Loucy (cell line): ENCODE results near the gene CPOX.

ENCODE experiments used
- H2AFZ ChIP-seq: fragments of 200-600 bp; sonication (generic); 2 replicates; pipeline ENCODE4 v1.6.0; 2016; ENCODE audit warnings: antibody characterized with exemption, mild to moderate bottlenecking, low read length, moderate library complexity
- H3F3A ChIP-seq: fragments of 200-600 bp; 2 replicates; pipeline ENCODE4 v1.6.0; 2016; ENCODE audit warnings: antibody characterized with exemption, low read depth, mild to moderate bottlenecking
- H3K27me3 ChIP-seq: fragments of 200-600 bp; sonication (generic); 2 replicates; pipeline ENCODE4 v1.6.1; 2014; ENCODE audit warnings: low read length, mild to moderate bottlenecking; ENCODE audit not compliant: insufficient read depth, poor library complexity, severe bottlenecking
- H3K36me3 ChIP-seq: fragments of 200-600 bp; sonication (generic); 2 replicates; pipeline ENCODE4 v1.6.1; 2016; ENCODE audit warnings: low read length; ENCODE audit not compliant: insufficient read depth
- H3K4me1 ChIP-seq: fragments of 200-600 bp; sonication (generic); 2 replicates; pipeline ENCODE4 v1.5.1; 2014; ENCODE audit warnings: low read length, mild to moderate bottlenecking; ENCODE audit not compliant: insufficient read depth, poor library complexity, severe bottlenecking
- H3K4me2 ChIP-seq: fragments of 200-600 bp; sonication (generic); 2 replicates; pipeline ENCODE4 v1.6.0; 2014; ENCODE audit warnings: antibody characterized with exemption, low read length, low read depth, mild to moderate bottlenecking; ENCODE audit not compliant: poor library complexity, severe bottlenecking
- H3K4me3 ChIP-seq: fragments of 200-600 bp; sonication (generic); 2 replicates; pipeline ENCODE4 v1.5.1; 2014; ENCODE audit warnings: low read length, mild to moderate bottlenecking, mixed read lengths; ENCODE audit not compliant: poor library complexity, severe bottlenecking
- H3K79me2 ChIP-seq: fragments of 200-600 bp; sonication (generic); 2 replicates; pipeline ENCODE4 v1.6.1; 2014; ENCODE audit warnings: low read length; ENCODE audit not compliant: insufficient read depth
- H3K9ac ChIP-seq: fragments of 200-600 bp; sonication (generic); 2 replicates; pipeline ENCODE4 v1.6.0; 2014; ENCODE audit warnings: mild to moderate bottlenecking, low read depth, low read length, moderate library complexity; ENCODE audit not compliant: poor library complexity, severe bottlenecking
- H3K9me2 ChIP-seq: fragments of 200-600 bp; sonication (generic); replicated peaks from 2 replicates; pipeline ENCODE4 v1.6.1; 2016; ENCODE audit warnings: low read depth, low read length, mixed read lengths
- H3K9me3 ChIP-seq: fragments of 200-600 bp; sonication (generic); 2 replicates; pipeline ENCODE4 v1.6.1; 2014; ENCODE audit warnings: mild to moderate bottlenecking, antibody characterized with exemption, low read length, low read depth; ENCODE audit not compliant: insufficient read depth
- H4K20me1 ChIP-seq: fragments of 200-600 bp; sonication (generic); 2 replicates; pipeline ENCODE4 v1.6.0; 2014; ENCODE audit warnings: antibody characterized with exemption, low read length, mild to moderate bottlenecking; ENCODE audit not compliant: insufficient read depth, poor library complexity, severe bottlenecking
- EZH2phosphoT487 ChIP-seq: fragments of 200-600 bp; IDR thresholded peaks from 2 replicates; pipeline ENCODE4 v1.6.1; 2018; ENCODE audit warnings: antibody characterized with exemption, mild to moderate bottlenecking, moderate library complexity, borderline replicate concordance
- TF ChIP-seq, protein P1 (sequence below): fragments of 200-600 bp; sonication (generic); conservative IDR thresholded peaks from 2 replicates; pipeline ENCODE4 v1.5.1; 2014; ENCODE audit warnings: mild to moderate bottlenecking, antibody characterized with exemption, low read length

The CPOX gene

DNA sequence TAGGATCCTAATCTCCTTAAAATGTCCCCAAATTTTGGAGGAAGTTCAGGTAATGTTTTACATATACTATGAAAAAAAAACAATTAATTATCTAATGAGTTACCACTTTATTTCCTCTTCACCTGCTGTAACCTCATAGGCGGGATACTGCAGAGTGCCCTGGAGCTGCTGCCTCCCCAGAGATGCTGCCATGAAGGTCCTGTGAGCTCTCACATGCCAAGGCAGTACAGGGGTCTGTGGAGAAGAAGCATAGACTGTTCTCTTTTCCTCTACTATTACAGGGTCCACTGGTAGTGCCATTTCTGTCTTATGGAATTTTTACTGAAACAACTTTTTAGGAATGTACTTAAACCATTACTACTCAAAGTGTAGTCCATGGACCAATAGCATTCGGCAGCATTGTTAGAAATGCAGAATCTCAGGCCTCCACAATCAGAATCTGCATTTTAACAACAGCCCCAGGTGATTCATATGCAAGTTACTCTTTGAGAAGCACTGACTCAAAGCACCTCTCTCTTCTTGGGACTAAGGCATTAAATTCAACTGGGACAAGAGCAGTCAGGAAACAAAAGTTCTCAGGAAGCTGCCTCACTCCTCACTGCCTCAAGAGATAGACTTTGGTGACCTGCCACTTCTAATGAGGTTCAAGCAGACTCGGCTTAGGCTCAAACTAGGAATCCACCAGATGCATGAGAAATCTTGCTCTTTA is 30.3 kb upstream of the CPOX start:
- Histone ChIP-seq H3K4me3 (no peak overlapping the region), H3K79me2 (no peaks in the 10 kb centered on the region), H3K9me2 (no peaks in the 10 kb centered on the region), H4K20me1 (no peaks in the 10 kb centered on the region), H3K36me3 (no peaks in the 10 kb centered on the region), H3K9ac (no peak overlapping the region), H2AFZ (no peak overlapping the region), H3K4me2 (no peak overlapping the region), H3F3A (no peaks in the 10 kb centered on the region), H3K9me3 (no peaks in the 10 kb centered on the region), H3K27me3 (no peaks in the 10 kb centered on the region), H3K4me1 (no peaks in the 10 kb centered on the region)
- no peak for TF ChIP-seq EZH2phosphoT487
- TF ChIP-seq, protein P1, sequence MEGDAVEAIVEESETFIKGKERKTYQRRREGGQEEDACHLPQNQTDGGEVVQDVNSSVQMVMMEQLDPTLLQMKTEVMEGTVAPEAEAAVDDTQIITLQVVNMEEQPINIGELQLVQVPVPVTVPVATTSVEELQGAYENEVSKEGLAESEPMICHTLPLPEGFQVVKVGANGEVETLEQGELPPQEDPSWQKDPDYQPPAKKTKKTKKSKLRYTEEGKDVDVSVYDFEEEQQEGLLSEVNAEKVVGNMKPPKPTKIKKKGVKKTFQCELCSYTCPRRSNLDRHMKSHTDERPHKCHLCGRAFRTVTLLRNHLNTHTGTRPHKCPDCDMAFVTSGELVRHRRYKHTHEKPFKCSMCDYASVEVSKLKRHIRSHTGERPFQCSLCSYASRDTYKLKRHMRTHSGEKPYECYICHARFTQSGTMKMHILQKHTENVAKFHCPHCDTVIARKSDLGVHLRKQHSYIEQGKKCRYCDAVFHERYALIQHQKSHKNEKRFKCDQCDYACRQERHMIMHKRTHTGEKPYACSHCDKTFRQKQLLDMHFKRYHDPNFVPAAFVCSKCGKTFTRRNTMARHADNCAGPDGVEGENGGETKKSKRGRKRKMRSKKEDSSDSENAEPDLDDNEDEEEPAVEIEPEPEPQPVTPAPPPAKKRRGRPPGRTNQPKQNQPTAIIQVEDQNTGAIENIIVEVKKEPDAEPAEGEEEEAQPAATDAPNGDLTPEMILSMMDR: no peak

DNA sequence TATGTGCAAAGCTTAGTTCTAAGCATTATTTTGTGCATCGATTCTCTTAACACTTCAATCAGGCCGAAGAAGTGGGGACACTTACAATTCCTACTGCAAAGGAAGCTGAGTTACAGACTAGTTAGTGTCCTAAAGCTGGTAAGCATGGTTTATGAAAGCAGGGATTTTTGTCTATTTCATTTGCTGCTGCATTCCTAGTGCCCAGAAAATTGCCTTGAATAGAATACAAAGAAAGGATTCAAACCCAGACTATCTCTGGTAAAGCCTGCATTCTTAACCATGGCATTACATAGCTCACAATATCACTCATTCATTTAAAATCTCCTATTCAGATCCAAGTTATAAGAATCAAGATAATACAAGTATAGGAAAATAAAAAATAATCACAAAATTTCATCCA is 24.4 kb upstream of the CPOX start:
- no peak overlapping the region for H3K9ac ChIP-seq
- H3K4me3 ChIP-seq: no peak overlapping the region
- TF ChIP-seq, protein P1: no peak
- no peak for TF ChIP-seq EZH2phosphoT487
- H4K20me1 ChIP-seq: no peaks in the 10 kb centered on the region
- H3K36me3 ChIP-seq: no peaks in the 10 kb centered on the region
- no peaks in the 10 kb centered on the region for H3K4me1 ChIP-seq
- no peak overlapping the region for H3K4me2 ChIP-seq
- H3K79me2 ChIP-seq: no peaks in the 10 kb centered on the region
- H3F3A ChIP-seq: no peaks in the 10 kb centered on the region
- H2AFZ ChIP-seq: no peak overlapping the region
- no peaks in the 10 kb centered on the region for H3K27me3 ChIP-seq
- no peaks in the 10 kb centered on the region for H3K9me3 ChIP-seq
- H3K9me2 ChIP-seq: no peaks in the 10 kb centered on the region

- Histone ChIP-seq H3F3A (no peaks in the 10 kb centered on the region), H3K9me3 (no peaks in the 10 kb centered on the region), H4K20me1 (no peaks in the 10 kb centered on the region), H3K9me2 (no peaks in the 10 kb centered on the region), H3K36me3 (no peaks in the 10 kb centered on the region), H3K9ac (no peak overlapping the region), H3K4me1 (no peaks in the 10 kb centered on the region), H3K79me2 (no peaks in the 10 kb centered on the region), H3K27me3 (no peaks in the 10 kb centered on the region), H3K4me2 (no peak overlapping the region), H2AFZ (peak overlapping the region; percentile 23; the same call in 1 of the 2 replicates), H3K4me3 (no peak overlapping the region)
- no peak for TF ChIP-seq EZH2phosphoT487
- TF ChIP-seq, protein P1: no peak
Observed at GRCh38 chr3:98613616-98614015, 20.2 kb upstream of the CPOX start.
